Left ventricle myocardium inferior (tissue), 1 donor: ENCODE measurements around the gene ARHGAP26. TPM values are rescaled to one million over a fixed set of nuclear protein-coding genes. Genes with fewer than 3 reads are reported as not detected.

Experiments used
- DNase-seq: peaks from one replicate; pipeline ENCODE4 v3.0.0-alpha.2; 2020
- H3K27ac ChIP-seq: fragments of 200-600 bp; replicated peaks from 2 replicates; pipeline ENCODE4 v1.8.0; 2021
- H3K27me3 ChIP-seq: fragments of 200-600 bp; 2 replicates; pipeline ENCODE4 v1.8.0; 2021; ENCODE audit warnings: low read depth
- H3K36me3 ChIP-seq: fragments of 200-600 bp; 2 replicates; pipeline ENCODE4 v1.8.0; 2021
- H3K4me1 ChIP-seq: fragments of 200-600 bp; 2 replicates; pipeline ENCODE4 v1.8.0; 2021
- H3K4me3 ChIP-seq: fragments of 200-600 bp; 2 replicates; pipeline ENCODE4 v1.8.0; 2021; ENCODE audit warnings: mild to moderate bottlenecking, moderate library complexity
- H3K9me3 ChIP-seq: fragments of 200-600 bp; replicated peaks from 2 replicates; pipeline ENCODE4 v1.8.0; 2021
- CTCF ChIP-seq: fragments of 200-600 bp; IDR thresholded peaks from 2 replicates; pipeline ENCODE4 v1.8.0; 2021; ENCODE audit warnings: antibody characterized with exemption, mild to moderate bottlenecking, borderline replicate concordance
- intact Hi-C: fragments of 100-400 bp; cut with micrococcal nuclease; formaldehyde crosslinking; loops from one replicate; pipeline ENCODE4 v1.11.0; 2022
- total RNA-seq: library from RNA; stranded (reverse); fragmentation: NEBNext Ultra II Directional; extraction: Animal tissue kit (Norgen Biotek cat#: 25700); gene quantifications from one replicate; pipeline ENCODE4 v1.2.1, GENCODE V29; 2021
- donor health status: DM: no; HTN: yes; CAD: no; lungs with severe emphysema.

The ARHGAP26 gene
- total RNA-seq, 1 donor from 2014 or later: 35.7 TPM

DNA sequence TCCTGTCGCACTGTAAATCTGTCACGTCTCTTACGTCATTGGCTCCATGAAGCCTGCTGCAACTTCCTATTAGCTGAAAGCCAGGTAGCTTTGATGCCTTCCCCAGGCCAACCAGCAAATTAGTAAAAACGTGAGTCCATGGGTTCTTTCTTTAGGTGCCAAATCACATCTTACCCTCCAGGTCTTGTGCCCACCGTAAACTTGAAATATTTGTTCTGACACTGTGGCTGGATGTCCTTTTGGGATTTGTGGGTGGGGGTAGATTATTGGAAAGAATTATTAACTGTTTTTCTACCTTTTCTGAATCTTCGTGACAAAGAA is 460.5 kb downstream of the ARHGAP26 start:
- Histone ChIP-seq H3K9me3 (no peaks in the 10 kb centered on the region), H3K4me3 (no peak overlapping the region), H3K27me3 (no peaks in the 10 kb centered on the region), H3K36me3 (no peaks in the 10 kb centered on the region), H3K27ac (no peak overlapping the region), H3K4me1 (peaks cover 22% of the 10 kb centered on the region)
- intact Hi-C loops: no loop called here
- TF ChIP-seq CTCF: no peak
- no peak for DNase-seq

DNA sequence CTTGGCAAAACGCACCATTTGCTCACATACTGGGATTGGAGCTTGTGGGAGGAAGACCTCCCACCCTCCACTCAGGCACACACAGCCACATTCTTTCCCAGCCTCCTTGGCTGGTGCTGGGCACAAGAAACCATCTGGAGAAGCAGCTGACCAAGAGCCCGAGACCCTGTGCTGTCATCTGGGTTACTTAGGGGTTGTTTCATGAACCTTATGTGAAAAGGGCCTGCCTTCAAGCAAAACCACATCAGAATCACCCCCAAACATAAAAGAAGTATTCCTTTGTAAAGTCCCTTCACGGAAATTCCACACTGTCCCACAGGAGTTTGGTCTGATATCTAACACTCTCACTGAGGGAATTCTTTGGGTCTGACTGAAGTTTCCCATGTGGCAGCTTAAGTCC is 461.2 kb downstream of the ARHGAP26 start:
- intact Hi-C loops: no loop called here
- Histone ChIP-seq H3K36me3 (no peaks in the 10 kb centered on the region), H3K4me1 (peaks cover 22% of the 10 kb centered on the region), H3K27me3 (no peaks in the 10 kb centered on the region), H3K9me3 (no peaks in the 10 kb centered on the region), H3K4me3 (no peak overlapping the region), H3K27ac (no peak overlapping the region)
- no peak for DNase-seq
- TF ChIP-seq CTCF: no peak

- no peaks in the 10 kb centered on the region for H3K36me3 ChIP-seq
- no peaks in the 10 kb centered on the region for H3K27me3 ChIP-seq
- TF ChIP-seq CTCF: no peak
- no peaks in the 10 kb centered on the region for H3K9me3 ChIP-seq
- H3K27ac ChIP-seq: no peak overlapping the region
- intact Hi-C loops: no loop called here
- peaks cover 18% of the 10 kb centered on the region for H3K4me1 ChIP-seq
- no peak overlapping the region for H3K4me3 ChIP-seq
- DNase-seq: no peak
These were observed 462.0 kb downstream of the ARHGAP26 start for GRCh38 chr5:143231973-143232812.

- Histone ChIP-seq H3K27ac (no peak overlapping the region), H3K4me3 (no peak overlapping the region), H3K4me1 (peaks cover 14% of the 10 kb centered on the region), H3K9me3 (no peaks in the 10 kb centered on the region), H3K27me3 (no peaks in the 10 kb centered on the region), H3K36me3 (no peaks in the 10 kb centered on the region)
- intact Hi-C loops: no loop called here
- no peak for TF ChIP-seq CTCF
- no peak for DNase-seq
These were observed 462.9 kb downstream of the ARHGAP26 start for GRCh38 chr5:143233031-143233430.

DNA sequence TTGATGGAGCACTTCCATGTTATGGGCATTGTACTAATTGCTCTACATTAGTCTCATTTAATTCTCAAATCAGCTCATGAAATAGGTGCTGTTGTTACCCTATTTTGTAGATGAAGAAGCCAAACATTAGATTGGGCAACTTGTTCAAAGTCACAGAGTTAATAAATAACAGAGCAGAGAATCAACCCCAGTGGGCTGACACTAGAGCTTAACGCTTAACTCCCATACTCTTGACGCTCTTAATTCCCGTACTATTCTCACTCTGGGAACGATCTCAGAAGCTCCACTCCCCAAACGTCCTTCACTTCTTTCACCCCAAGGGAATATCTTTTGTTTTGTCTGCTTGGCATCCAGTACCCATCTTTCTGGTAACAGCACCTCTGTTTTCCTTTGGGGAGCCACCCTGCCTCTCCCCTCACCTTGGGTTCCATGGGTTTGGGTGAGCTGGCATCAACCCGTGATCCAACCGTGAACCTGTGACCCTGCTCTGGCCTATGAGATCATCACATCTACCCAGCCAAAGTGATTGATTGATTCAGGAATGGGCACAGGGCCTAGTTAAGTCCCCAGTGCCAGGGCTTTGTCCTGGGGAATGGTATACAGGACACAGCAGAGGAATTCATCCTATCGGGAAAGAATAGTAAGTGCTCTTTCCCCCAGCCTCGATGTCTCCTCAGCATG is 464.1 kb downstream of the ARHGAP26 start:
- Histone ChIP-seq H3K9me3 (no peaks in the 10 kb centered on the region), H3K4me1 (peaks cover 12% of the 10 kb centered on the region), H3K4me3 (no peak overlapping the region), H3K36me3 (no peaks in the 10 kb centered on the region), H3K27ac (no peak overlapping the region), H3K27me3 (no peaks in the 10 kb centered on the region)
- no peak for TF ChIP-seq CTCF
- intact Hi-C loops: no loop called here
- DNase-seq: no peak
